Trophoblast cell (in vitro differentiated cells and primary cell): ENCODE data around the gene MAP2K3.

ENCODE experiments used
- DNase-seq, 2 donors: peaks; one replicate each; pipeline ENCODE4 v3.0.0-alpha.2; 2016
- H2AFZ ChIP-seq: 2 replicates; pipeline ENCODE4 v1.6.1; 2013; ENCODE audit warnings: low read length, moderate library complexity, mild to moderate bottlenecking; ENCODE audit not compliant: insufficient read depth, poor library complexity
- H2AK5ac ChIP-seq: 2 replicates; pipeline ENCODE4 v1.6.1; 2013; ENCODE audit warnings: mild to moderate bottlenecking, low read length
- H2BK120ac ChIP-seq: 2 replicates; pipeline ENCODE4 v1.6.1; 2013; ENCODE audit warnings: low read length, mild to moderate bottlenecking, moderate library complexity; ENCODE audit not compliant: insufficient read depth, poor library complexity
- H2BK12ac ChIP-seq: 2 replicates; pipeline ENCODE4 v1.6.1; 2013; ENCODE audit warnings: mild to moderate bottlenecking, low read length, moderate library complexity
- H2BK5ac ChIP-seq: 2 replicates; pipeline ENCODE4 v1.6.1; 2013; ENCODE audit warnings: low read length, low read depth, moderate library complexity, mild to moderate bottlenecking; ENCODE audit not compliant: poor library complexity
- H3K14ac ChIP-seq: 2 replicates; pipeline ENCODE4 v1.6.1; 2013; ENCODE audit warnings: mild to moderate bottlenecking, low read length
- H3K18ac ChIP-seq: 2 replicates; pipeline ENCODE4 v1.6.1; 2013; ENCODE audit warnings: mild to moderate bottlenecking, low read length
- H3K23ac ChIP-seq: 2 replicates; pipeline ENCODE4 v1.6.1; 2013; ENCODE audit warnings: low read length
- H3K27ac ChIP-seq: 2 replicates; pipeline ENCODE4 v1.5.1; 2013; ENCODE audit warnings: low read depth, mild to moderate bottlenecking, inconsistent platforms, low read length, moderate library complexity
- H3K27me3 ChIP-seq: 2 replicates; pipeline ENCODE4 v1.6.1; 2013; ENCODE audit warnings: inconsistent platforms, mild to moderate bottlenecking, low read length, moderate library complexity; ENCODE audit not compliant: insufficient read depth
- H3K36me3 ChIP-seq, 2 experiments: 1 replicate in 1 of 2; 2 replicates in 1 of 2; pipeline ENCODE4 v1.6.1; 2013; ENCODE audit warnings: low read length in 2 of 2, mild to moderate bottlenecking in 2 of 2, moderate library complexity in 1 of 2; ENCODE audit not compliant: insufficient read depth in 2 of 2, control insufficient read depth in 1 of 2
- H3K4ac ChIP-seq: 2 replicates; pipeline ENCODE4 v1.6.1; 2013; ENCODE audit warnings: low read depth, mild to moderate bottlenecking, low read length, moderate library complexity
- H3K4me1 ChIP-seq, 2 experiments: 1 replicate in 1 of 2; 2 replicates in 1 of 2; pipeline ENCODE4 v1.6.1; 2013; ENCODE audit warnings: low read length in 2 of 2, mild to moderate bottlenecking in 2 of 2, moderate library complexity in 1 of 2; ENCODE audit not compliant: insufficient read depth in 2 of 2, control insufficient read depth in 1 of 2
- H3K4me2 ChIP-seq: 2 replicates; pipeline ENCODE4 v1.6.1; 2013; ENCODE audit warnings: inconsistent platforms, mild to moderate bottlenecking, low read length, moderate library complexity
- H3K4me3 ChIP-seq: 2 replicates; pipeline ENCODE4 v1.5.1; 2013; ENCODE audit warnings: mild to moderate bottlenecking, low read depth, low read length, inconsistent platforms
- H3K79me1 ChIP-seq: one replicate; pipeline ENCODE4 v1.6.1; 2013; ENCODE audit warnings: low read length
- H3K79me2 ChIP-seq: 2 replicates; pipeline ENCODE4 v1.6.1; 2013; ENCODE audit warnings: low read length, mild to moderate bottlenecking; ENCODE audit not compliant: control insufficient read depth, insufficient read depth, poor library complexity
- H3K9ac ChIP-seq: 2 replicates; pipeline ENCODE4 v1.6.1; 2013; ENCODE audit warnings: mild to moderate bottlenecking, low read length
- H3K9me3 ChIP-seq: 2 replicates; pipeline ENCODE4 v1.6.1; 2013; ENCODE audit warnings: low read depth, mild to moderate bottlenecking, control low read depth, inconsistent platforms, low read length; ENCODE audit not compliant: insufficient read depth
- H4K12ac ChIP-seq: 2 replicates; pipeline ENCODE4 v1.6.1; 2013; ENCODE audit warnings: low read depth, mild to moderate bottlenecking, low read length, moderate library complexity
- H4K8ac ChIP-seq: 2 replicates; pipeline ENCODE4 v1.6.1; 2013; ENCODE audit warnings: low read depth, mild to moderate bottlenecking, low read length, moderate library complexity
- H4K91ac ChIP-seq: one replicate; pipeline ENCODE4 v1.6.1; 2013; ENCODE audit warnings: low read depth, mild to moderate bottlenecking, low read length, moderate library complexity
- WGBS: extraction: QIAGEN DNeasy Blood & Tissue Kit; methylation state at CpG from one replicate; pipeline ENCODE4 v1.1.7; 2013; ENCODE audit warnings: missing lambda C conversion rate; ENCODE audit not compliant: insufficient read length, insufficient coverage; ENCODE audit errors: extremely low coverage; 5-methylcytosine and 5-hydroxymethylcytosine counted together

MAP2K3 gene

GRCh38 chr17:21275579-21276263 is 8.8 kb upstream of the MAP2K3 start:
- Histone ChIP-seq H3K9me3 (no peaks in the 10 kb centered on the region), H3K79me1 (peaks cover 4% of the 10 kb centered on the region), H2AFZ (peak overlapping the region; percentile 93), H3K79me2 (peaks cover 3% of the 10 kb centered on the region), H4K8ac (peak overlapping the region; percentile 98), H3K27me3 (no peaks in the 10 kb centered on the region), H3K14ac (peak overlapping the region; percentile 85), H3K27ac (no peak overlapping the region), H2BK5ac (no peak overlapping the region), H3K23ac (no peak overlapping the region), H3K36me3 (no peaks in the 10 kb centered on the region), H2AK5ac (no peak overlapping the region), H3K4ac (no peak overlapping the region), H2BK120ac (peak overlapping the region; percentile 48), H4K91ac (peak overlapping the region; percentile 63), H2BK12ac (no peak overlapping the region), H4K12ac (peak overlapping the region; percentile 61), H3K4me3 (peak overlapping the region; percentile 74), H3K4me2 (peak overlapping the region; percentile 71), H3K9ac (peak overlapping the region; percentile 1), H3K4me1 (peaks cover 5% of the 10 kb centered on the region in 2 experiments), H3K18ac (peak overlapping the region; percentile 89)
- WGBS, result no CpG with 5 or more reads among the region's 52 CpGs
- DNase-seq, result peak; percentile 83 to 90

GRCh38 chr17:21276264-21276588 is 8.3 kb upstream of the MAP2K3 start:
- H3K27me3 ChIP-seq, result no peaks in the 10 kb centered on the region
- no peak overlapping the region for H3K4ac ChIP-seq
- no peak overlapping the region for H4K8ac ChIP-seq
- H2AFZ ChIP-seq, result no peak overlapping the region
- H3K4me1 ChIP-seq, result peaks cover 5% of the 10 kb centered on the region in 2 experiments
- DNase-seq, result no peak
- no peak overlapping the region for H2BK5ac ChIP-seq
- H4K91ac ChIP-seq, result no peak overlapping the region
- no peak overlapping the region for H2AK5ac ChIP-seq
- peaks cover 3% of the 10 kb centered on the region for H3K79me2 ChIP-seq
- H3K4me2 ChIP-seq, result peak overlapping the region; percentile 71
- H2BK12ac ChIP-seq, result no peak overlapping the region
- H3K23ac ChIP-seq, result no peak overlapping the region
- WGBS, result no CpG with 5 or more reads among the region's 17 CpGs
- H4K12ac ChIP-seq, result no peak overlapping the region
- H3K14ac ChIP-seq, result no peak overlapping the region
- H3K27ac ChIP-seq, result no peak overlapping the region
- no peak overlapping the region for H3K9ac ChIP-seq
- no peak overlapping the region for H2BK120ac ChIP-seq
- no peaks in the 10 kb centered on the region for H3K9me3 ChIP-seq
- H3K4me3 ChIP-seq, result peak overlapping the region; percentile 42
- H3K79me1 ChIP-seq, result peaks cover 4% of the 10 kb centered on the region
- H3K36me3 ChIP-seq, result no peaks in the 10 kb centered on the region
- H3K18ac ChIP-seq, result no peak overlapping the region

GRCh38 chr17:21277332-21277731 is 7.2 kb upstream of the MAP2K3 start:
- DNase-seq, result no peak
- no peak overlapping the region for H3K4me2 ChIP-seq
- no peak overlapping the region for H4K91ac ChIP-seq
- no peaks in the 10 kb centered on the region for H3K27me3 ChIP-seq
- peaks cover 3% of the 10 kb centered on the region for H3K79me2 ChIP-seq
- no peak overlapping the region for H3K9ac ChIP-seq
- no peak overlapping the region for H3K27ac ChIP-seq
- no peak overlapping the region for H2BK120ac ChIP-seq
- no CpG with 5 or more reads among the region's 3 CpGs for WGBS
- H2AFZ ChIP-seq, result no peak overlapping the region
- no peaks in the 10 kb centered on the region for H3K36me3 ChIP-seq
- no peak overlapping the region for H3K4ac ChIP-seq
- H3K14ac ChIP-seq, result no peak overlapping the region
- peaks cover 4% of the 10 kb centered on the region for H3K79me1 ChIP-seq
- H3K9me3 ChIP-seq, result no peaks in the 10 kb centered on the region
- H3K18ac ChIP-seq, result no peak overlapping the region
- no peak overlapping the region for H3K4me3 ChIP-seq
- no peak overlapping the region for H2BK5ac ChIP-seq
- peaks cover 5% of the 10 kb centered on the region in 2 experiments for H3K4me1 ChIP-seq
- no peak overlapping the region for H3K23ac ChIP-seq
- H2BK12ac ChIP-seq, result no peak overlapping the region
- H4K8ac ChIP-seq, result no peak overlapping the region
- no peak overlapping the region for H4K12ac ChIP-seq
- H2AK5ac ChIP-seq, result no peak overlapping the region

- no peak overlapping the region for H3K14ac ChIP-seq
- H2BK5ac ChIP-seq, result no peak overlapping the region
- H4K91ac ChIP-seq, result no peak overlapping the region
- peaks cover 4% of the 10 kb centered on the region for H3K79me1 ChIP-seq
- H2AK5ac ChIP-seq, result no peak overlapping the region
- no peak overlapping the region for H4K12ac ChIP-seq
- H3K27me3 ChIP-seq, result no peaks in the 10 kb centered on the region
- no peak overlapping the region for H2BK12ac ChIP-seq
- H3K9me3 ChIP-seq, result no peaks in the 10 kb centered on the region
- H4K8ac ChIP-seq, result no peak overlapping the region
- no peak overlapping the region for H3K4me2 ChIP-seq
- no peak overlapping the region for H3K4me3 ChIP-seq
- H3K9ac ChIP-seq, result no peak overlapping the region
- no peak overlapping the region for H3K23ac ChIP-seq
- H2AFZ ChIP-seq, result no peak overlapping the region
- DNase-seq, result no peak
- no CpG with 5 or more reads among the region's 8 CpGs for WGBS
- H3K4ac ChIP-seq, result no peak overlapping the region
- no peak overlapping the region for H2BK120ac ChIP-seq
- no peak overlapping the region for H3K27ac ChIP-seq
- H3K79me2 ChIP-seq, result peaks cover 3% of the 10 kb centered on the region
- no peaks in the 10 kb centered on the region for H3K36me3 ChIP-seq
- H3K4me1 ChIP-seq, result peaks cover 8 to 10% of the 10 kb centered on the region in 2 experiments
- no peak overlapping the region for H3K18ac ChIP-seq
Measured at GRCh38 chr17:21278450-21279197, 5.9 kb upstream of the MAP2K3 start.
